ENCODE measurements around the gene AEBP2.

GRCh38 chr12:19402743-19403431 lies 36.4 kb upstream of the AEBP2 start:
- TF ChIP-seq CTCF (IDR thresholded peaks at IDR 0.05) (no peak), POLR2A (IDR thresholded peaks at IDR 0.05) (no peak)

Measured in adrenal gland (tissue), 5 donors.